Activated T-cell treated with anti-CD3 and anti-CD28 coated beads for 4 hours (primary cell): ENCODE data around the gene SSX4.
"Not testable (repeated sequence)": the region's sequence is repeated elsewhere in the genome, so short reads cannot be mapped to it uniquely, and the experiment has no call there.

Experiments
- DNase-seq: peaks from one replicate; pipeline ENCODE4 v3.0.0-alpha.2; 2020

The SSX4 gene

GRCh38 chrX:48383239-48383638 is at the start of gene SSX4:
Gene SSX4 (plus strand): TSS chrX:48383539. CDS start chrX:48384054, 515 bp downstream.
- not testable (repeated sequence) for DNase-seq

DNA sequence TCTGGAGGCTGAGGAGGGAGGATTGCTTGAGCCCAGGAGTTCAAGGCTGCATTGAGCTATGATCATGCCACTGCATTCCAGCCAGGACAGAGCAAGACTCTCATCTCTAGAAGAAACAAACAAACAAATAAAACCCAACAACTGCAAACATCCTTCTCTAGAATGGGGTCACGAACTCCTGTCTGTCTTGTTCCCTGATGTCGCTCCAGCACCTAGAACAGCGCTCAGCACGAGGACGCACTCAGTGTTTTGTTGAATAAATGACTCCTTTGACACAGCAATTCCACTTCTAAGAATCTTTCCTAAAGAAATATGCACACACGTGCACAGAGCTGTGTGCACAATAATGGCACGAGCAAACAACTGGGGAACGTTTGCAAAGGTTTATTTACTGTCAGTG is 37.3 kb upstream of the SSX4 start:
- not testable (repeated sequence) for DNase-seq

DNA sequence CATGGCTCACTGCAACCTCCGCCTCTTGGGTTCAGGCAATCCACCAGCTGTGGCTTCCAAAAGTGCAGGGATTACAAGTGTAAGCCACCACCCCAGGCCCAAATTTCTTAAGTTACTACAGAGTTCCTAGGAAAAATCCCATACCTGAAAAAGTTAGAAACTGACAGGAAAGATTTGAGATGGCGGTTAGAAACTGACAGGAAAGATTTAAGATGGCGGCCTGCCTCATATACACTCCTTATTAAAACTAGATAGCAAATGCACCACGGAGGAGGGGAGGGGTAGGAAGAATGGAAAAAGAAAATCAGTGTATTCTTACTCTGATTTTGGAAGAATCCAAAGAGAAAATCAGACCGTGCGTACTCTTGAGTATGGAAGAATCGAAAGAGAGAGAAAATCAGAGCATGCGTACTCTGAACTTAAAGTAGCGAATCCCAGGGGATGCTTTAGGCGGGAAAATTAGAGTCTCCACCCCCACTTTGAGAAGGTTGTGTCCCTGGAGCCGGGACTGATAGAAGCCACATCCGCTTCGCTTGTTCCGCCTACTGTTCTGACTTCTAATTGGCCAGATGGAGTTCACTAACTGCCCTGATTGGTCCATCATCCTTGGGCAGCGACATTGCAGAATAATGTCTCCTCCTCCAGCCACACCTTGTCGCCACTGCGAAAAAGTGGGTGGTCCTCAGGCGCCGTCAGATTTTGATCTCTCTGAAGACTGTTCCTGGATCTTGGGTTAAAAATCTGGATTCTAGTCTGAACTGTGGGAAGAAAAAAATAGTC is 26.8 kb upstream of the SSX4 start, which contains the start of gene SSX3:
SSX3 (minus strand) TSS at position 389 of the 780 bp plus-strand sequence. CDS start 1,454 bp downstream, outside the sequence.
- not testable (repeated sequence) for DNase-seq

- DNase-seq: no peak
Measured at GRCh38 chrX:48357681-48358080, 25.7 kb upstream of the SSX4 start.

- DNase-seq: not testable (repeated sequence)
Measured at GRCh38 chrX:48359281-48359680, 24.1 kb upstream of the SSX4 start.

GRCh38 chrX:48367717-48368408 is 15.5 kb upstream of the SSX4 start:
- DNase-seq: not testable (repeated sequence)

GRCh38 chrX:48370408-48370807 is 12.9 kb upstream of the SSX4 start:
- DNase-seq: not testable (repeated sequence)

- not testable (repeated sequence) for DNase-seq
Measured at GRCh38 chrX:48396931-48397330, 13.6 kb downstream of the SSX4 start.

- DNase-seq: not testable (repeated sequence)
Measured at GRCh38 chrX:48397825-48398224, 14.5 kb downstream of the SSX4 start.

- DNase-seq: not testable (repeated sequence)
Measured at GRCh38 chrX:48411860-48412259, 28.5 kb downstream of the SSX4 start, which contains the start of gene SSX4B. Gene SSX4B (minus strand): TSS chrX:48411960. CDS start chrX:48411372, 588 bp downstream.

DNA sequence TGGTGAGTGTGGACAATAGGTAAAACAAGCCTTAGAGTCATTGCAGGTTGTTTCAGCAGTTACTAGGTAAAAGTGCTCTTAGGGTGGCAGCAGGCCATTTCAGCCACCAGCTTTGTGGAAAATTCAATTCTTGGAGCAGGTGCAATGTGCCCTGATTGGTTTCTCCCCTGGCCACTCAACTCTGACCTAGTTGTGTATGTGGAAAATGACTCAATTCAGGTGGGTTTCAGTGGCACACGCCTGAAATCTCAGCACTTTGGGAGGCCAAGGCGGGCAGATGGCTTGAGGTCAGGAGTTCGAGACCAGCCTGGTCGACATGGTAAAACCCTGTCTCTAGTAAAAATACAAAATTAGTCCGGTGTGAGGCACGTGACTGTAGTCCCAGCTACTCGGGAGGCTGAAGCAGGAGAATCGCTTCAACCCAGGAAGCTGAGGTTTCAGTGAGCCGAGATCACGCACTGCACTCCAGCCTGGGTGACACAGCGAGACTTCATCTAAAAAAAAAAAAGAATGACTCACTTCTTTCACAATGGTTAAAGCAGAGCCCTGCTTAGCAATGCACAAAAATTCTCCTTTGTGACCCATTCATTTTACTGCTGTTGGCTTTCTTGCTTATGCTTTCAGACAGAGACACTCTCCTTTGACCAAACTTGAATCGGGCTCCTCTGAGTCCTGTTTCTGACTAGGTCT is 43.8 kb downstream of the SSX4 start:
- not testable (repeated sequence) for DNase-seq

- not testable (repeated sequence) for DNase-seq
Measured at GRCh38 chrX:48429606-48430005, 46.3 kb downstream of the SSX4 start.

DNA sequence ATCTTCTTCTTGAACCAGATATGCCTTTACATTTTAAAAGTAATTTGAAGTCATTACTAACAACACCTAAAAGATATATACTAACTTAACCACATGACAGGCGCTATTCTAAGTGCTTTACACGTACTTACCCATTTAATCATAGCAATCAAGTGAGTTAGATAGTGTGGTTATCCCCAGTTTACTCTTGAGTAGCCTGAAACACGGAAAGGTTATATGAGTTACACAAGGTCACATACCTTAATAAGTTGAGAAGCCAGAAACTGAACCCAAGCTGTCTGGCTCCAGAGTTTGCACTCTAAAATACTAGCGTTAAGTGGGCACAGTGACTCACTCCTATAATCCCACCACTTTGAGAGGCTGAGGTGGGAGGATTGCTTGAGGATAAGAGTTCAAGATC is 46.8 kb downstream of the SSX4 start:
- DNase-seq: not testable (repeated sequence)

- not testable (repeated sequence) for DNase-seq
Measured at GRCh38 chrX:48433713-48434112, 50.4 kb downstream of the SSX4 start.
